ENCODE measurements around the gene NR2F1. TPM values are rescaled to one million over a fixed set of nuclear protein-coding genes. Genes with fewer than 3 reads are reported as not detected.
"Not testable (repeated sequence)": the region's sequence is repeated elsewhere in the genome, so short reads cannot be mapped to it uniquely, and the experiment has no call there.

NR2F1 gene
- total RNA-seq, 1 experiment from 2014 or later = 51.2 TPM

- TF ChIP-seq MAX (IDR thresholded peaks at IDR 0.05) (0 out of 2 replicates have a peak, but pooled peaks have one; percentile 11), EZH2 (IDR thresholded peaks at IDR 0.05) (no peak), SIN3A (IDR thresholded peaks at IDR 0.05; ENCODE audit: low read depth) (peak; percentile 64), ZNF274 (IDR thresholded peaks at IDR 0.05; ENCODE audit: low read depth, low read length) (no peak), TCF7L2 (IDR thresholded peaks at IDR 0.05; ENCODE audit: borderline replicate concordance, extremely low read depth, insufficient read depth, insufficient read length) (peak; percentile 34), EZH2phosphoT487 (IDR thresholded peaks at IDR 0.05; ENCODE audit: borderline replicate concordance) (no peak), SRF (IDR thresholded peaks at IDR 0.05; ENCODE audit: low read depth) (peak; percentile 99)
These were observed at the start of gene NR2F1 (continued) for GRCh38 chr5:93582677-93583438.

- H3K79me2 ChIP-seq (ENCODE audit: insufficient read depth, low read length) = no peaks in the 10 kb centered on the region
- H3K9ac ChIP-seq (ENCODE audit: low read length) = no peak overlapping the region
- no peak overlapping the region for H3K4me2 ChIP-seq (ENCODE audit: low read length)
- no TSS peak for BruUV-seq (replicated peaks)
- no peaks in the 10 kb centered on the region for H3K9me3 ChIP-seq (ENCODE audit: control insufficient read depth in 1 of 2, insufficient read depth in 1 of 2, low read depth in 1 of 2, low read length in 2 of 2)
- no peaks in the 10 kb centered on the region for H4K20me1 ChIP-seq (ENCODE audit: insufficient read depth)
- no peak for ATAC-seq
- H3K27me3 ChIP-seq (ENCODE audit: insufficient read depth, low read length) = no peaks in the 10 kb centered on the region
- H3K4me3 ChIP-seq (replicated peaks in 1 of 2; ENCODE audit: low read depth in 1 of 2, low read length in 2 of 2) = no peak overlapping the region
- no peak overlapping the region for H2AFZ ChIP-seq (ENCODE audit: low read depth, low read length, poor library complexity, severe bottlenecking)
- no peaks in the 10 kb centered on the region for H3K4me1 ChIP-seq (ENCODE audit: control insufficient read depth in 1 of 2, insufficient read depth in 2 of 2, low read length in 2 of 2)
- no peaks in the 10 kb centered on the region for H3K9me2 ChIP-seq (ENCODE audit: insufficient read depth)
- ChIA-PET CTCF (no interaction called here), RAD21 (ENCODE audit: low non-redundant PET in 1 of 2, low total read pairs in 2 of 2, uncharacterized antibody in 2 of 2, unreplicated experiment in 2 of 2) (no interaction called here), POLR2A (no interaction called here)
- no peak overlapping the region for H3K27ac ChIP-seq (ENCODE audit: low read depth, low read length)
- H3K36me3 ChIP-seq (ENCODE audit: control insufficient read depth in 1 of 2, insufficient read depth in 2 of 2, low read length in 2 of 2) = no peaks in the 10 kb centered on the region; a peak in 2 of 4 replicates
- DNase-seq (ENCODE audit: low read depth, low spot score) = no peak
- intact Hi-C loops (cut with micrococcal nuclease) = no loop called here
- TF ChIP-seq FOSL1 (IDR thresholded peaks at IDR 0.05; ENCODE audit: low read depth) (no peak), POLR2A (IDR thresholded peaks at IDR 0.05; ENCODE audit: borderline replicate concordance, extremely low read depth, insufficient read depth, insufficient read length) (no peak), YY1 (IDR thresholded peaks at IDR 0.05; ENCODE audit: extremely low read depth, insufficient replicate concordance, low read depth, low read length) (no peak), MAX (IDR thresholded peaks at IDR 0.05) (no peak), ATF3 (IDR thresholded peaks at IDR 0.05) (no peak), POLR2AphosphoS5 (IDR thresholded peaks at IDR 0.05; ENCODE audit: low read depth, low read length) (no peak)
These were observed 37.1 kb upstream of the NR2F1 start for GRCh38 chr5:93545872-93546271.

GRCh38 chr5:93549594-93549993 is 33.4 kb upstream of the NR2F1 start:
- RAD21 ChIA-PET (ENCODE audit: low non-redundant PET in 1 of 2, low total read pairs in 2 of 2, uncharacterized antibody in 2 of 2, unreplicated experiment in 2 of 2); BruUV-seq (replicated peaks): not testable (repeated sequence)

More at GRCh38 chr5:93549594-93549993, 33.4 kb upstream of the NR2F1 start:
- H3K9me3 ChIP-seq (ENCODE audit: control insufficient read depth in 1 of 2, insufficient read depth in 1 of 2, low read depth in 1 of 2, low read length in 2 of 2); H4K20me1 ChIP-seq (ENCODE audit: insufficient read depth); POLR2A ChIA-PET; H3K27me3 ChIP-seq (ENCODE audit: insufficient read depth, low read length); H3K9ac ChIP-seq (ENCODE audit: low read length); H3K4me1 ChIP-seq (ENCODE audit: control insufficient read depth in 1 of 2, insufficient read depth in 2 of 2, low read length in 2 of 2); intact Hi-C loops (cut with micrococcal nuclease); DNase-seq (ENCODE audit: low read depth, low spot score); H3K36me3 ChIP-seq (ENCODE audit: control insufficient read depth in 1 of 2, insufficient read depth in 2 of 2, low read length in 2 of 2); H3K4me3 ChIP-seq (replicated peaks in 1 of 2; ENCODE audit: low read depth in 1 of 2, low read length in 2 of 2); H3K27ac ChIP-seq (ENCODE audit: low read depth, low read length); H3K4me2 ChIP-seq (ENCODE audit: low read length); CTCF ChIA-PET; H2AFZ ChIP-seq (ENCODE audit: low read depth, low read length, poor library complexity, severe bottlenecking); H3K79me2 ChIP-seq (ENCODE audit: insufficient read depth, low read length); ATAC-seq; H3K9me2 ChIP-seq (ENCODE audit: insufficient read depth): not testable (repeated sequence)

Data from HCT116 (cell line).